Measurements from ENCODE around the gene MGRN1.
A peak's percentile ranks its signal among the peaks of the same experiment; 100 is the strongest.

Gene MGRN1

GRCh38 chr16:4611337-4612021 is 13.1 kb upstream of the MGRN1 start:
- TF ChIP-seq CEBPB (IDR thresholded peaks at IDR 0.05) (peak; percentile 70; the same call in 1 of the 2 replicates), TAF1 (IDR thresholded peaks at IDR 0.05; ENCODE audit: low read depth) (no peak)
- TF ChIP-seq, protein P1, sequence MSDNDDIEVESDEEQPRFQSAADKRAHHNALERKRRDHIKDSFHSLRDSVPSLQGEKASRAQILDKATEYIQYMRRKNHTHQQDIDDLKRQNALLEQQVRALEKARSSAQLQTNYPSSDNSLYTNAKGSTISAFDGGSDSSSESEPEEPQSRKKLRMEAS (IDR thresholded peaks at IDR 0.05), result no peak

DNA sequence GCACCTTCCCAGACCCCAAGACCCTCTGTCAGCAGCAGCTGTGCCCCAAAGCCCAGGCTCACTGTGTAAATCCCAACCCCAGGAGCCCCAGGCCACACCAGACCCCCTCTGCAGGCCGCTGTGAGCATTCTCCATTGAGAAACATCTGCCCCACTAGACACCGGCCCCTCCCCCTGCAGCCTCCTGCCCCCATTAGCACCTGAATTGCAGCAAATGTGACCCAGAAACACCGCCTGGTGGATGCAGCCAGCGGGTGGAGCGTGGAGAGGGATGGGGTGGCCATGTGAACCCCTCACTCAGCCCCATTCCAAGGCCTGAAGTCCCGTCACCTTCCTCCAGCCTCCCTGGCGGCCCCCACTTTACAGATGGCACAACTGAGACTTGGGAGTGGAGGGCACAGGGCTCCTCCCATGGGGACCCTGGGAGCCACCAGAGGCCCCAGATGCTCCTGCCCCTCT is 12.1 kb upstream of the MGRN1 start:
- no peak for TF ChIP-seq EP300 (IDR thresholded peaks at IDR 0.05; ENCODE audit: borderline replicate concordance)
- TF ChIP-seq NFIC (IDR thresholded peaks at IDR 0.05), result no peak
- no peak for TF ChIP-seq EGR1 (IDR thresholded peaks at IDR 0.05)
- no peak for TF ChIP-seq ZBTB7A (IDR thresholded peaks at IDR 0.05; ENCODE audit: low read depth)
- TF ChIP-seq, protein P1 (IDR thresholded peaks at IDR 0.05), result no peak
- no peak for TF ChIP-seq TCF12 (IDR thresholded peaks at IDR 0.05; ENCODE audit: low read depth)
- TF ChIP-seq TEAD4 (IDR thresholded peaks at IDR 0.05), result no peak
- no peak for TF ChIP-seq RAD21 (IDR thresholded peaks at IDR 0.05; ENCODE audit: low read depth)
- no peak for TF ChIP-seq CEBPB (IDR thresholded peaks at IDR 0.05)
- TF ChIP-seq YY1 (IDR thresholded peaks at IDR 0.05; ENCODE audit: low read depth), result no peak
- no peak for TF ChIP-seq REST (IDR thresholded peaks at IDR 0.05; ENCODE audit: low read depth)
- TF ChIP-seq, protein P2, sequence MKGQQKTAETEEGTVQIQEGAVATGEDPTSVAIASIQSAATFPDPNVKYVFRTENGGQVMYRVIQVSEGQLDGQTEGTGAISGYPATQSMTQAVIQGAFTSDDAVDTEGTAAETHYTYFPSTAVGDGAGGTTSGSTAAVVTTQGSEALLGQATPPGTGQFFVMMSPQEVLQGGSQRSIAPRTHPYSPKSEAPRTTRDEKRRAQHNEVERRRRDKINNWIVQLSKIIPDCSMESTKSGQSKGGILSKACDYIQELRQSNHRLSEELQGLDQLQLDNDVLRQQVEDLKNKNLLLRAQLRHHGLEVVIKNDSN (IDR thresholded peaks at IDR 0.05), result no peak
- TF ChIP-seq TAF1 (IDR thresholded peaks at IDR 0.05; ENCODE audit: low read depth), result no peak
- TF ChIP-seq CREB1 (IDR thresholded peaks at IDR 0.05; ENCODE audit: low read depth), result no peak
- TF ChIP-seq FOXM1 (IDR thresholded peaks at IDR 0.05; ENCODE audit: borderline replicate concordance, low read depth), result no peak

GRCh38 chr16:4612977-4613635 is 11.5 kb upstream of the MGRN1 start:
- no peak for TF ChIP-seq NFIC (IDR thresholded peaks at IDR 0.05)
- TF ChIP-seq TEAD4 (IDR thresholded peaks at IDR 0.05), result 0 out of 2 replicates have a peak, but pooled peaks have one; percentile 29

GRCh38 chr16:4613636-4614570 is 10.7 kb upstream of the MGRN1 start:
- TF ChIP-seq, protein P1 (IDR thresholded peaks at IDR 0.05), result peak; percentile 84
- TF ChIP-seq TCF12 (IDR thresholded peaks at IDR 0.05; ENCODE audit: low read depth) (0 out of 2 replicates have a peak, but pooled peaks have one; percentile 16), CEBPB (IDR thresholded peaks at IDR 0.05) (no peak), YY1 (IDR thresholded peaks at IDR 0.05; ENCODE audit: low read depth) (0 out of 2 replicates have a peak, but pooled peaks have one; percentile 5), RAD21 (IDR thresholded peaks at IDR 0.05; ENCODE audit: low read depth) (no peak), CREB1 (IDR thresholded peaks at IDR 0.05; ENCODE audit: low read depth) (no peak), FOXM1 (IDR thresholded peaks at IDR 0.05; ENCODE audit: borderline replicate concordance, low read depth) (no peak), TAF1 (IDR thresholded peaks at IDR 0.05; ENCODE audit: low read depth) (0 out of 2 replicates have a peak, but pooled peaks have one; percentile 19), EP300 (IDR thresholded peaks at IDR 0.05; ENCODE audit: borderline replicate concordance) (no peak), NFIC (IDR thresholded peaks at IDR 0.05) (no peak), EGR1 (IDR thresholded peaks at IDR 0.05) (no peak), TEAD4 (IDR thresholded peaks at IDR 0.05) (no peak), REST (IDR thresholded peaks at IDR 0.05; ENCODE audit: low read depth) (no peak), ZBTB7A (IDR thresholded peaks at IDR 0.05; ENCODE audit: low read depth) (peak; percentile 84)
- TF ChIP-seq, protein P2 (IDR thresholded peaks at IDR 0.05), result no peak

All from Ishikawa (cell line).